Lung (tissue), 12 donors: Measurements from ENCODE around the gene RALGPS2. TPM values are rescaled to one million over a fixed set of nuclear protein-coding genes. Genes with fewer than 3 reads are reported as not detected.

Experiments used
- ATAC-seq: fragments of 200-7000 bp; cut with Tn5 transposase; one replicate; pipeline ENCODE4 v1.9.1; 2020; ENCODE audit warnings: moderate number of reproducible peaks; ENCODE audit not compliant: insufficient read depth, low FRiP score
- DNase-seq, 3 donors: peaks; one replicate each; pipeline ENCODE4 v3.0.0-alpha.2; 2013 to 2017
- H3K27ac ChIP-seq, 2 donors: one replicate each; pipeline ENCODE4 v1.5.1; 2013; ENCODE audit warnings: mild to moderate bottlenecking in 2 of 2, moderate library complexity in 2 of 2, control low read depth in 1 of 2, inconsistent platforms in 1 of 2, low read depth in 1 of 2, low read length in 1 of 2
- H3K27me3 ChIP-seq, 3 donors: one replicate each; pipeline ENCODE4 v1.5.1; 2013; ENCODE audit warnings: low read length in 2 of 3; ENCODE audit not compliant: control insufficient read depth in 3 of 3, insufficient read depth in 3 of 3
- H3K36me3 ChIP-seq, 4 donors: one replicate each; pipeline ENCODE4 v1.5.1; 2013; ENCODE audit warnings: low read length in 4 of 4, mild to moderate bottlenecking in 1 of 4, moderate library complexity in 1 of 4; ENCODE audit not compliant: control insufficient read depth in 4 of 4, insufficient read depth in 4 of 4
- H3K4me1 ChIP-seq, 5 donors: one replicate each; pipeline ENCODE4 v1.5.1; 2013; ENCODE audit warnings: low read length in 5 of 5, mild to moderate bottlenecking in 2 of 5, moderate library complexity in 1 of 5; ENCODE audit not compliant: control insufficient read depth in 5 of 5, insufficient read depth in 5 of 5
- H3K4me3 ChIP-seq: one replicate; pipeline ENCODE4 v1.5.1; 2013; ENCODE audit warnings: mild to moderate bottlenecking, control low read depth, moderate library complexity
- H3K9ac ChIP-seq, 2 donors: one replicate each; pipeline ENCODE4 v1.5.1; 2013; ENCODE audit warnings: low read length in 2 of 2, control low read depth in 1 of 2; ENCODE audit not compliant: insufficient read depth in 1 of 2
- H3K9me3 ChIP-seq, 4 donors: one replicate each; pipeline ENCODE4 v1.5.1; 2013; ENCODE audit warnings: low read length in 3 of 4, mild to moderate bottlenecking in 1 of 4, moderate library complexity in 1 of 4; ENCODE audit not compliant: control insufficient read depth in 4 of 4, insufficient read depth in 3 of 4
- WGBS, 2 donors: extraction: QIAGEN DNeasy Blood & Tissue Kit; methylation state at CpG; one replicate each; pipeline ENCODE4 v1.1.7; 2013; 5-methylcytosine and 5-hydroxymethylcytosine counted together
- polyA plus RNA-seq, 2 donors: library from polyadenylated mRNA; stranded (reverse); fragments of 200-250 nt; gene quantifications; one replicate each; pipeline ENCODE4 v1.2.1, GENCODE V29; 2013
- total RNA-seq, 2 donors: library from RNA; depleted of rRNA in 1 of 2; stranded (reverse); fragments of >200 nt in 1 of 2; gene quantifications; one replicate each; pipeline ENCODE4 v1.2.1, GENCODE V29; 2014 to 2021
- TF ChIP-seq, protein P1 (sequence below): IDR thresholded peaks from 2 replicates; pipeline ENCODE4 v1.5.1; 2012; ENCODE audit warnings: mild to moderate bottlenecking; ENCODE audit errors: control extremely low read depth, extremely low read depth
- donor health status: control.
- donor health status: control.
- donor health status: Bipolar disorder and iron deficiency.
- donor health status: healthy.
- donor health status: DM: yes; HTN: yes; CAD: no.

The RALGPS2 gene
- total and polyA plus RNA-seq, 4 donors: 1.2 to 33.2 (median 5.1) TPM

DNA sequence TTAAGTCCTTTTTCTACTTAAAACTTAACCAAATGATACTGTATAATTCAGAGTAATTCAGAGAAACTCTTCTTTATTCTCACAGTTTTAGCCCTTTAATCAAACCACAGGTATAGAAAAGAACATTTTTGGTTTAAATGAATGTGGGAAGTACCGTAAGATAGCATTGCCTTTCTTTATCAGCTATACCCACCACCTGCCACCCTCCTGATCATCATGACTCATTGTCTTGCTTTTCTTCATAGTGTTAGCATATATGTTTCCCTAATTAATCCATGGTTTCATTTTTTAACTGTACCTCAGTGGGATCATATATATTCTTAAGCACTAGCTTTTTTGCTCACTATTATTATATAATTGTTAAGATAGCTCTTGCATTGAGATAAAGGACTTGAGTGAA is 173.4 kb downstream of the RALGPS2 start:
- WGBS, 2 donors: 91 to 93% methylated on average over 1 of the region's 1 CpG
- H3K4me1 ChIP-seq: peaks cover 0 to 2% (median 0%) of the 10 kb centered on the region in 5 donors
- H3K36me3 ChIP-seq: peaks cover 0 to 2% (median 0%) of the 10 kb centered on the region in 4 donors
- H3K27me3 ChIP-seq: no peaks in the 10 kb centered on the region
- no peak overlapping the region for H3K9ac ChIP-seq
- ATAC-seq: no peak
- TF ChIP-seq, protein P1, sequence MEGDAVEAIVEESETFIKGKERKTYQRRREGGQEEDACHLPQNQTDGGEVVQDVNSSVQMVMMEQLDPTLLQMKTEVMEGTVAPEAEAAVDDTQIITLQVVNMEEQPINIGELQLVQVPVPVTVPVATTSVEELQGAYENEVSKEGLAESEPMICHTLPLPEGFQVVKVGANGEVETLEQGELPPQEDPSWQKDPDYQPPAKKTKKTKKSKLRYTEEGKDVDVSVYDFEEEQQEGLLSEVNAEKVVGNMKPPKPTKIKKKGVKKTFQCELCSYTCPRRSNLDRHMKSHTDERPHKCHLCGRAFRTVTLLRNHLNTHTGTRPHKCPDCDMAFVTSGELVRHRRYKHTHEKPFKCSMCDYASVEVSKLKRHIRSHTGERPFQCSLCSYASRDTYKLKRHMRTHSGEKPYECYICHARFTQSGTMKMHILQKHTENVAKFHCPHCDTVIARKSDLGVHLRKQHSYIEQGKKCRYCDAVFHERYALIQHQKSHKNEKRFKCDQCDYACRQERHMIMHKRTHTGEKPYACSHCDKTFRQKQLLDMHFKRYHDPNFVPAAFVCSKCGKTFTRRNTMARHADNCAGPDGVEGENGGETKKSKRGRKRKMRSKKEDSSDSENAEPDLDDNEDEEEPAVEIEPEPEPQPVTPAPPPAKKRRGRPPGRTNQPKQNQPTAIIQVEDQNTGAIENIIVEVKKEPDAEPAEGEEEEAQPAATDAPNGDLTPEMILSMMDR: no peak
- no peak for DNase-seq
- no peaks in the 10 kb centered on the region for H3K9me3 ChIP-seq
- H3K4me3 ChIP-seq: no peak overlapping the region
- no peak overlapping the region for H3K27ac ChIP-seq

DNA sequence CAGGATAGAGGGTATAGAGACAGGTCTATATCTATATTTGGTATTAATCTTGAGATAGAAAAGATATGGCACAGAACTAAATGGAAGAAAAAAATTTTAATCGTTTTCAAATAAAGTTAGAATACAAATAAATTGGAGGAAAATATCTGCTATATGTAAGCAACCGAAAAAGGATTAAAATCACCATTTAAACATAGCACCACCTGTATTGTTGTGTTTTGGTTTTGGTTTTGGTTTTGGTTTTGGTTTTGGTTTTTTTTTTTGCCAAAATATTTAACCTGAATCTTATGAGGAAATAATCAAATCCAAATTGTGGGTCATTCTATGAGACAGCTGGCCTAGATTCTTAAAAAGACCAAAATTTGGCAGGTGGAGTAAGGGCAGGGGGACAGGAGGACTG is 174.4 kb downstream of the RALGPS2 start:
- TF ChIP-seq, protein P1: no peak
- DNase-seq (no peak), ATAC-seq (no peak)
- Histone ChIP-seq H3K27me3 (no peaks in the 10 kb centered on the region), H3K36me3 (no peaks in the 10 kb centered on the region), H3K4me1 (peaks cover 0 to 2% (median 0%) of the 10 kb centered on the region in 5 donors), H3K27ac (no peak overlapping the region), H3K4me3 (no peak overlapping the region), H3K9me3 (no peaks in the 10 kb centered on the region), H3K9ac (no peak overlapping the region)
- 92 to 95% methylated on average over 2 of the region's 2 CpGs for whole genome bisulfite sequencing, 2 donors

DNA sequence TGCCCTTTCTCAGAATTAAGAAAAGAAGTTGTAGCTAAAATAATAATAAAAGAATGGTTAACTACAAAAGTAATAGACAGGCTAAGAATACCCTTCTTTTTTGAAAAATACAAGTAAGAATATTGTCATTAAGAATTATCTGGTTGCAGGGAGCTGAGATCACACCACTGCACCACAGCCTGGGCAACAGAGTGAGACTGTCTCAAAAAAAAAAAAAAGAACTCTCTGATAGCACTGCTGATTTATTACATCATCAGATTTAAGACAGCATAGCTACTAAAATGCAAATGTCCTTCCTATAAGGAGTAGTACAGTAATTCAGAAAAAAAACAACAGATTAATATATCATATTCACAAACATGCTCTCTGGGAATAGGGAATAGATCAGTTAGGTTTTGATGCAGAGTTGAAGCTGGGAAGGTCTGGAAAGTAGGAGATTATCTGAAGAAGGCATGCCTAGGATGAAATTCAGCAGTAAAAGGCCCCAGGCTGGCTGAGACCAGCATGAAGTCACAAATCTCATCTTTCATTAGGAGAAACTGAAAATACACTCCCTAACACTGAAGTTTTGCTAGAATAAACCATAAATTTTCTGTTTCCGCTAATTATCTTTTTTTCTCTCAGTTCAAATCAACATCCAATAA is 176.6 kb downstream of the RALGPS2 start:
- Histone ChIP-seq H3K9ac (no peak overlapping the region), H3K27me3 (no peaks in the 10 kb centered on the region), H3K4me1 (no peaks in the 10 kb centered on the region), H3K9me3 (no peaks in the 10 kb centered on the region), H3K36me3 (no peaks in the 10 kb centered on the region), H3K27ac (no peak overlapping the region), H3K4me3 (no peak overlapping the region)
- TF ChIP-seq, protein P1: no peak
- 96 to 99% methylated on average over 1 of the region's 1 CpG for WGBS, 2 donors
- ATAC-seq (no peak), DNase-seq (no peak)

- ATAC-seq (no peak), DNase-seq (no peak)
- no peak overlapping the region for H3K27ac ChIP-seq
- no peak overlapping the region for H3K9ac ChIP-seq
- H3K27me3 ChIP-seq: no peaks in the 10 kb centered on the region
- TF ChIP-seq, protein P1: no peak
- 81 to 89% methylated on average over 1 of the region's 1 CpG for WGBS, 2 donors
- H3K9me3 ChIP-seq: no peaks in the 10 kb centered on the region
- no peak overlapping the region for H3K4me3 ChIP-seq
- no peaks in the 10 kb centered on the region for H3K4me1 ChIP-seq
- peaks cover 0 to 2% (median 0%) of the 10 kb centered on the region in 4 donors for H3K36me3 ChIP-seq
These were observed 183.3 kb downstream of the RALGPS2 start for GRCh38 chr1:178908358-178908757.
